ENCODE measurements around the gene NUDT3. TPM values are rescaled to one million over a fixed set of nuclear protein-coding genes. Genes with fewer than 3 reads are reported as not detected.

NUDT3 gene
- total RNA-seq, 1 donor from 2014 or later, result 29.1 TPM

DNA sequence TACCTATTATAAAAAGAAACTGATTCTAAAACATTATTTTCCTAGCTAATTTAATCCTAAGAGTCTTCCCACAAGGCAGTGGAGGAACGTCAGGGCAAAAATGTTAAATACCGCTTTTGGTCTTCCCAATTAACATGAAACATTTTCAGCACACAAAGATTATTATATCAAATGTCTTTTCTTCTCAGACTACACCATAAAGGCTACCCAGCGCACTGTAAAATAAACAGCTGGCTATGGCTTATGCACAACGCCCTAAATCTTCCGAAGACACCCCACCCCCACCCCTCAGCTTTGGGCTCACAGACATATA, 1.0 kb downstream of the NUDT3 start:
- no peaks in the 10 kb centered on the region for H3K36me3 ChIP-seq
- peaks cover 47% of the 10 kb centered on the region for H3K4me1 ChIP-seq
- no peak for ATAC-seq
- H3K4me3 ChIP-seq, result peak overlapping the region; percentile 90
- intact Hi-C loops (cut with DNase I), result no loop called here
- no peak for TF ChIP-seq CTCF (IDR thresholded peaks at IDR 0.05)
- peak overlapping the region; percentile 95 for H3K27ac ChIP-seq
- H3K9me3 ChIP-seq, result no peaks in the 10 kb centered on the region
- DNase-seq, result no peak
- H3K27me3 ChIP-seq (ENCODE audit: low read depth), result no peaks in the 10 kb centered on the region

- Histone ChIP-seq H3K4me3 (peak overlapping the region; percentile 90), H3K4me1 (peaks cover 47% of the 10 kb centered on the region), H3K27me3 (ENCODE audit: low read depth) (no peaks in the 10 kb centered on the region), H3K9me3 (no peaks in the 10 kb centered on the region), H3K27ac (peak overlapping the region; percentile 95), H3K36me3 (no peaks in the 10 kb centered on the region)
- DNase-seq (no peak), ATAC-seq (peak; percentile 14 to 28)
- TF ChIP-seq CTCF (IDR thresholded peaks at IDR 0.05), result no peak
- intact Hi-C loops (cut with DNase I), result no loop called here
Observed at GRCh38 chr6:34390531-34391472, 1.7 kb downstream of the NUDT3 start.

GRCh38 chr6:34389034-34389433, 3.4 kb downstream of the NUDT3 start:
- no peak for ATAC-seq
- H3K36me3 ChIP-seq, result no peaks in the 10 kb centered on the region
- no peaks in the 10 kb centered on the region for H3K9me3 ChIP-seq
- no peak for TF ChIP-seq CTCF (IDR thresholded peaks at IDR 0.05)
- peaks cover 59% of the 10 kb centered on the region for H3K4me1 ChIP-seq
- H3K27ac ChIP-seq, result no peak overlapping the region
- no peak overlapping the region for H3K4me3 ChIP-seq
- intact Hi-C loops (cut with DNase I), result no loop called here
- no peaks in the 10 kb centered on the region for H3K27me3 ChIP-seq (ENCODE audit: low read depth)
- no peak for DNase-seq

DNA sequence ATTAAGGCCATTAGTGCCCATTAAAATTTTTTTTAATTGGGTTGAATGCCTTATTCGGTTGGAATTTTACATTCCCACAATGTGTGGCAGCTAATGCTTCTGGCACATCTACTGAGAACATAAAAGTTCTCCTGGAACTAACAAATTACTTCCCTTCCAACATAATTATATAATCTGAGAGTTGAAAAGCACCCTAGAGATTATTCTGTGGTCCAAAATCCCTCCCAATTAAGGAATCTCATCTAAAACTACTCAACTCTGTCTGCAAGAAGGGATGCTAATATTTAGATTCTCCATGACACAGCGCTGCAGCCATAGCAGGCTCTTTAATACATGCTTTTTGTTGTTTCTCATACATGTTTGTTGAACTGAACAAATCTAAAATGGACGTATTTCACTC, 4.0 kb downstream of the NUDT3 start:
- Histone ChIP-seq H3K27me3 (ENCODE audit: low read depth) (no peaks in the 10 kb centered on the region), H3K9me3 (no peaks in the 10 kb centered on the region), H3K4me3 (no peak overlapping the region), H3K27ac (no peak overlapping the region), H3K4me1 (peaks cover 59% of the 10 kb centered on the region), H3K36me3 (no peaks in the 10 kb centered on the region)
- intact Hi-C loops (cut with DNase I), result no loop called here
- ATAC-seq (no peak), DNase-seq (no peak)
- no peak for TF ChIP-seq CTCF (IDR thresholded peaks at IDR 0.05)

GRCh38 chr6:34386316-34387137, 5.9 kb downstream of the NUDT3 start:
- H3K4me1 ChIP-seq, result peaks cover 59% of the 10 kb centered on the region

More at GRCh38 chr6:34386316-34387137, 5.9 kb downstream of the NUDT3 start:
- no peak for DNase-seq
- H3K27me3 ChIP-seq (ENCODE audit: low read depth), result no peaks in the 10 kb centered on the region
- no peaks in the 10 kb centered on the region for H3K9me3 ChIP-seq
- intact Hi-C loops (cut with DNase I), result no loop called here
- H3K4me3 ChIP-seq, result no peak overlapping the region
- TF ChIP-seq CTCF (IDR thresholded peaks at IDR 0.05), result no peak
- no peak overlapping the region for H3K27ac ChIP-seq
- ATAC-seq, result peak in 1 of 2 donors; percentile 38
- H3K36me3 ChIP-seq, result no peaks in the 10 kb centered on the region

Measured in lower lobe of right lung (tissue), 2 donors.